HepG2 (cell line): Measurements from ENCODE around the gene GHRHR.

ENCODE experiments used
- MAFG ChIP-seq: sonication (generic); formaldehyde crosslinking; IDR thresholded peaks from 2 replicates; pipeline ENCODE4 v1.5.1; 2020; ENCODE audit warnings: mild to moderate bottlenecking, missing genetic modification reagents
- PPARG ChIP-seq: conservative IDR thresholded peaks from 2 replicates; pipeline ENCODE4 v1.6.1; 2016; ENCODE audit warnings: missing biosample characterization, missing genetic modification reagents

- no peak for TF ChIP-seq MAFG
- no peak for TF ChIP-seq PPARG (CRISPR knock-in tag)
Measured at GRCh38 chr7:30941582-30942323, 22.0 kb upstream of the GHRHR start.
